HEK293 (cell line): Measurements from ENCODE around the gene KLK13.

Source experiments
- CTCF ChIA-PET: fragments of 350-600 bp; formaldehyde crosslinking; extraction: SDS; loops from one replicate; lab custom pipeline; 2021; ENCODE audit warnings: antibody characterized with exemption; lab: Yijun Ruan, JAX
- POLR2A ChIA-PET: fragments of 300-600 bp; formaldehyde crosslinking; extraction: SDS; loops from one replicate; lab custom pipeline; 2020; ENCODE audit warnings: antibody characterized with exemption, inconsistent platforms; lab: Yijun Ruan, JAX
- H3K27ac ChIP-seq: fragments of 200-500 bp; sonication (Bioruptor generic); 2 replicates; pipeline ENCODE4 v1.5.1; 2014; ENCODE audit warnings: low read depth, low read length, control low read depth, inconsistent platforms; ENCODE audit errors: extremely low read depth
- H3K36me3 ChIP-seq, 2 experiments: fragments of 200-500 bp in 1 of 2; sonication (Bioruptor generic) in 1 of 2; 1 replicate in 1 of 2; 2 replicates in 1 of 2; pipeline ENCODE4 v1.5.1; 2014 to 2017; ENCODE audit warnings: inconsistent platforms in 2 of 2, low read length in 2 of 2; ENCODE audit not compliant: control insufficient read depth in 2 of 2, insufficient read depth in 1 of 2
- H3K4me1 ChIP-seq: fragments of 200-500 bp; sonication (Bioruptor generic); 2 replicates; pipeline ENCODE4 v1.5.1; 2014; ENCODE audit warnings: mild to moderate bottlenecking, low read length, inconsistent platforms; ENCODE audit not compliant: control insufficient read depth, insufficient read depth
- H3K4me3 ChIP-seq: 2 replicates; pipeline ENCODE4 v1.5.1; 2011; ENCODE audit warnings: low read depth, mild to moderate bottlenecking, control low read depth, low read length, moderate library complexity
- H3K9me3 ChIP-seq: fragments of 200-500 bp; sonication (Bioruptor generic); 2 replicates; pipeline ENCODE4 v1.5.1; 2014; ENCODE audit warnings: low read depth, low read length, inconsistent platforms; ENCODE audit not compliant: control insufficient read depth, insufficient read depth
- GLI4 ChIP-seq: fragments of 450-650 bp; formaldehyde crosslinking; IDR thresholded peaks from 2 replicates; pipeline ENCODE4 v1.5.1; 2016; ENCODE audit warnings: missing biosample characterization, missing genetic modification characterization
- HOXD13 ChIP-seq: sonication (generic); formaldehyde crosslinking; IDR thresholded peaks from 2 replicates; pipeline ENCODE4 v1.8.0; 2022; ENCODE audit warnings: missing genetic modification reagents, borderline replicate concordance
- IKZF3 ChIP-seq: fragments of 450-650 bp; IDR thresholded peaks from 2 replicates; pipeline ENCODE4 v1.5.0; 2018; ENCODE audit warnings: missing biosample characterization, mild to moderate bottlenecking, missing genetic modification characterization, moderate library complexity
- KLF9 ChIP-seq: fragments of 450-650 bp; formaldehyde crosslinking; IDR thresholded peaks from 2 replicates; pipeline ENCODE4 v1.5.1; 2016; ENCODE audit warnings: missing biosample characterization, missing genetic modification characterization, low read depth
- MEIS1 ChIP-seq: sonication (generic); formaldehyde crosslinking; IDR thresholded peaks from 2 replicates; pipeline ENCODE4 v1.8.1; 2022; ENCODE audit warnings: missing genetic modification reagents, mild to moderate bottlenecking, borderline replicate concordance
- OVOL3 ChIP-seq: fragments of 450-650 bp; formaldehyde crosslinking; IDR thresholded peaks from 2 replicates; pipeline ENCODE4 v1.5.1; 2016; ENCODE audit warnings: missing biosample characterization, missing genetic modification characterization
- SP3 ChIP-seq: fragments of 450-650 bp; formaldehyde crosslinking; IDR thresholded peaks from 2 replicates; pipeline ENCODE4 v1.5.1; 2016; ENCODE audit warnings: missing biosample characterization, missing genetic modification characterization
- ZBTB8A ChIP-seq: fragments of 450-650 bp; formaldehyde crosslinking; IDR thresholded peaks from 2 replicates; pipeline ENCODE4 v1.5.1; 2016; ENCODE audit warnings: missing biosample characterization, missing genetic modification characterization
- ZFP3 ChIP-seq: fragments of 450-650 bp; formaldehyde crosslinking; IDR thresholded peaks from 2 replicates; pipeline ENCODE4 v1.5.1; 2016; ENCODE audit warnings: low read depth, missing biosample characterization, missing genetic modification characterization
- ZNF214 ChIP-seq: fragments of 450-650 bp; formaldehyde crosslinking; IDR thresholded peaks from 2 replicates; pipeline ENCODE4 v1.5.1; 2017; ENCODE audit warnings: missing biosample characterization, mild to moderate bottlenecking, missing genetic modification characterization, borderline replicate concordance
- ZNF280D ChIP-seq: fragments of 450-650 bp; formaldehyde crosslinking; IDR thresholded peaks from 2 replicates; pipeline ENCODE4 v1.5.1; 2016; ENCODE audit warnings: missing biosample characterization, missing genetic modification characterization
- ZNF341 ChIP-seq: fragments of 450-650 bp; formaldehyde crosslinking; IDR thresholded peaks from 2 replicates; pipeline ENCODE4; 2016; ENCODE audit warnings: low read depth, missing biosample characterization, missing genetic modification characterization
- ZNF513 ChIP-seq: fragments of 450-650 bp; IDR thresholded peaks from 2 replicates; pipeline ENCODE4 v1.5.1; 2018; ENCODE audit warnings: missing biosample characterization, missing genetic modification characterization
- ZNF529 ChIP-seq: fragments of 450-650 bp; formaldehyde crosslinking; IDR thresholded peaks from 2 replicates; pipeline ENCODE4 v1.5.1; 2017; ENCODE audit warnings: missing genetic modification characterization, missing biosample characterization; ENCODE audit not compliant: insufficient replicate concordance
- ZNF549 ChIP-seq: fragments of 450-650 bp; IDR thresholded peaks from 2 replicates; pipeline ENCODE4 v1.5.1; 2018; ENCODE audit warnings: missing biosample characterization, missing genetic modification characterization, mild to moderate bottlenecking, inconsistent platforms, moderate library complexity
- ZNF561 ChIP-seq: fragments of 450-650 bp; IDR thresholded peaks from 2 replicates; pipeline ENCODE4 v1.5.1; 2018; ENCODE audit warnings: missing biosample characterization, missing genetic modification characterization, borderline replicate concordance
- ZNF596 ChIP-seq: fragments of 450-650 bp; IDR thresholded peaks from 2 replicates; pipeline ENCODE4 v1.5.0; 2018; ENCODE audit warnings: missing biosample characterization, mild to moderate bottlenecking, missing genetic modification characterization, moderate library complexity
- ZNF610 ChIP-seq: fragments of 450-650 bp; formaldehyde crosslinking; IDR thresholded peaks from 2 replicates; pipeline ENCODE4 v1.5.1; 2016; ENCODE audit warnings: missing biosample characterization, missing genetic modification characterization, borderline replicate concordance
- ZNF639 ChIP-seq: fragments of 450-650 bp; formaldehyde crosslinking; IDR thresholded peaks from 2 replicates; pipeline ENCODE4 v1.5.1; 2016; ENCODE audit warnings: missing biosample characterization, missing genetic modification characterization
- ZNF670 ChIP-seq: fragments of 450-650 bp; formaldehyde crosslinking; IDR thresholded peaks from 2 replicates; pipeline ENCODE4 v1.5.1; 2016; ENCODE audit warnings: missing biosample characterization, missing genetic modification characterization, low read depth
- ZNF677 ChIP-seq: fragments of 450-650 bp; IDR thresholded peaks from 2 replicates; pipeline ENCODE4 v1.5.0; 2018; ENCODE audit warnings: missing biosample characterization, mild to moderate bottlenecking, missing genetic modification characterization, moderate library complexity
- ZNF768 ChIP-seq: fragments of 450-650 bp; formaldehyde crosslinking; IDR thresholded peaks from 2 replicates; pipeline ENCODE4 v1.5.1; 2018; ENCODE audit warnings: missing biosample characterization, mild to moderate bottlenecking, missing genetic modification characterization
- ZNF776 ChIP-seq: fragments of 450-650 bp; formaldehyde crosslinking; IDR thresholded peaks from 2 replicates; pipeline ENCODE4 v1.5.0; 2017; ENCODE audit warnings: missing biosample characterization, missing genetic modification characterization, borderline replicate concordance
- ZSCAN16 ChIP-seq: fragments of 450-650 bp; formaldehyde crosslinking; IDR thresholded peaks from 2 replicates; pipeline ENCODE4 v1.5.1; 2016; ENCODE audit warnings: missing biosample characterization, missing genetic modification characterization

Gene KLK13

GRCh38 chr19:51012661-51013190 is 52.2 kb downstream of the KLK13 start (continued):
- TF ChIP-seq ZNF677 (tag by site-specific recombination): no peak

GRCh38 chr19:51010066-51010795 is 54.7 kb downstream of the KLK13 start:
- no peak overlapping the region for H3K4me3 ChIP-seq
- H3K36me3 ChIP-seq: no peaks in the 10 kb centered on the region
- no peaks in the 10 kb centered on the region for H3K4me1 ChIP-seq
- POLR2A ChIA-PET: no interaction called here
- no peak overlapping the region for H3K27ac ChIP-seq
- no peaks in the 10 kb centered on the region for H3K9me3 ChIP-seq
- CTCF ChIA-PET: interaction anchor here (0.8 kb wide), 1 partner anchor 88 kb away, joined by 3 read pairs; no protein-coding TSS in a partner anchor
- TF ChIP-seq SP3 (tag by site-specific recombination) (no peak), ZNF639 (tag by site-specific recombination) (no peak), MEIS1 (CRISPR knock-in tag) (no peak), ZNF670 (tag by site-specific recombination) (no peak), ZFP3 (tag by site-specific recombination) (peak; percentile 46; the same call in 1 of the 2 replicates), ZBTB8A (tag by site-specific recombination) (no peak)
- TF ChIP-seq, all 188 proteins: peak for 1

GRCh38 chr19:51009061-51009891 is 55.6 kb downstream of the KLK13 start:
- Histone ChIP-seq H3K4me3 (no peak overlapping the region), H3K4me1 (no peaks in the 10 kb centered on the region), H3K36me3 (no peaks in the 10 kb centered on the region), H3K27ac (no peak overlapping the region), H3K9me3 (no peaks in the 10 kb centered on the region)
- ChIA-PET CTCF (no interaction called here), POLR2A (no interaction called here)
- TF ChIP-seq IKZF3 (tag by site-specific recombination) (no peak), ZNF214 (tag by site-specific recombination) (no peak), ZNF776 (no peak), ZNF341 (tag by site-specific recombination) (no peak), GLI4 (tag by site-specific recombination) (no peak), KLF9 (tag by site-specific recombination) (no peak), HOXD13 (CRISPR knock-in tag) (no peak), ZNF596 (tag by site-specific recombination) (no peak), OVOL3 (tag by site-specific recombination) (no peak), ZNF768 (tag by site-specific recombination) (no peak), ZNF561 (tag by site-specific recombination) (no peak), ZNF610 (tag by site-specific recombination) (no peak), ZSCAN16 (tag by site-specific recombination) (no peak), ZNF513 (tag by site-specific recombination) (no peak), ZNF529 (tag by site-specific recombination) (no peak), ZNF280D (tag by site-specific recombination) (no peak), ZNF549 (tag by site-specific recombination) (no peak)
